Stomach (tissue), 9 donors: ENCODE results near the gene PKDCC. TPM values are rescaled to one million over a fixed set of nuclear protein-coding genes. Genes with fewer than 3 reads are reported as not detected.
"Not testable (repeated sequence)": the region's sequence is repeated elsewhere in the genome, so short reads cannot be mapped to it uniquely, and the experiment has no call there.

Experiments
- DNase-seq, 2 donors: peaks; one replicate each; pipeline versions ENCODE4 v3.0.0 to v3.0.0-alpha.2; 2013 to 2019
- H3K27ac ChIP-seq, 5 donors: fragments of 200-600 bp in 4 of 5; sonication (generic) in 4 of 5; one replicate each; pipeline ENCODE4 v1.5.1; 2013 to 2019; ENCODE audit warnings: mild to moderate bottlenecking in 1 of 5, moderate library complexity in 1 of 5
- H3K27me3 ChIP-seq, 3 donors: fragments of 200-600 bp; sonication (generic); one replicate each; pipeline ENCODE4 v1.5.1; 2017 to 2019; ENCODE audit warnings: mixed run types in 1 of 3
- H3K36me3 ChIP-seq, 4 donors: fragments of 200-600 bp; sonication (generic); 1 replicate in 3 of 4; 2 replicates in 1 of 4; pipeline ENCODE4 v1.5.1; 2016 to 2019
- H3K4me1 ChIP-seq, 4 donors: fragments of 200-600 bp; sonication (generic); one replicate each; pipeline ENCODE4 v1.5.1; 2016 to 2019
- H3K4me3 ChIP-seq, 4 donors: fragments of 200-600 bp; sonication (generic) in 3 of 4; one replicate each; pipeline ENCODE4 v1.5.1; 2016 to 2019; ENCODE audit warnings: mild to moderate bottlenecking in 1 of 4
- H3K9me3 ChIP-seq, 4 donors: fragments of 200-600 bp; sonication (generic); one replicate each; pipeline ENCODE4 v1.5.1; 2016 to 2019
- CTCF ChIP-seq, 7 experiments: fragments of 450-650 bp in 4 of 7; fragments of 200-600 bp in 3 of 7; sonication (generic) in 3 of 7; IDR thresholded peaks; one replicate each; pipeline ENCODE4 v1.5.1; 2016 to 2019; ENCODE audit warnings: antibody characterized with exemption in 7 of 7, control low read depth in 2 of 7, mild to moderate bottlenecking in 1 of 7
- EP300 ChIP-seq: sonication (generic); formaldehyde crosslinking; IDR thresholded peaks from one replicate; pipeline ENCODE4 v1.6.1; 2017; ENCODE audit warnings: antibody characterized with exemption
- POLR2A ChIP-seq, 4 donors: fragments of 450-650 bp; IDR thresholded peaks; one replicate each; pipeline ENCODE4 v1.6.1; 2016; ENCODE audit warnings: antibody characterized with exemption in 4 of 4, control low read depth in 2 of 4, mild to moderate bottlenecking in 1 of 4, moderate library complexity in 1 of 4
- POLR2AphosphoS5 ChIP-seq, 3 donors: sonication (generic); formaldehyde crosslinking; IDR thresholded peaks; one replicate each; pipeline ENCODE4 v1.6.1; 2016; ENCODE audit warnings: antibody characterized with exemption in 3 of 3
- WGBS, 5 donors: extraction: QIAGEN DNeasy Blood & Tissue Kit in 3 of 5; methylation state at CpG; one replicate each; pipeline versions ENCODE4 v1.1.5 to v1.1.7; 2013 to 2018; 5-methylcytosine and 5-hydroxymethylcytosine counted together
- intact Hi-C: fragments of 100-400 bp; cut with DNase I; formaldehyde crosslinking; loops from one replicate; pipeline ENCODE4 v1.15.1; 2023; ENCODE audit warnings: low total_unique reads
- polyA plus RNA-seq, 3 donors: library from polyadenylated mRNA; stranded (reverse); fragments of 200-250 nt; gene quantifications; one replicate each; pipeline ENCODE4 v1.2.3, GENCODE V29; 2013
- total RNA-seq, 5 donors: library from RNA; depleted of rRNA; stranded (reverse); fragments of >200 nt; gene quantifications; one replicate each; pipeline versions ENCODE4 v1.1.0 to v1.2.3, GENCODE V29; 2014 to 2016
- donor health status: healthy with polysubstance abuse.
- donor health status: Bipolar disorder and iron deficiency.
- donor health status: healthy.

PKDCC gene
- total and polyA plus RNA-seq, 8 donors, result 15.4 to 176 (median 50.9) TPM

GRCh38 chr2:42076357-42077225, 28.8 kb downstream of the PKDCC start:
- no peaks in the 10 kb centered on the region for H3K9me3 ChIP-seq
- H3K27ac ChIP-seq, result no peak overlapping the region
- TF ChIP-seq CTCF (IDR thresholded peaks at IDR 0.05) (no peak), POLR2A (IDR thresholded peaks at IDR 0.05) (no peak), POLR2AphosphoS5 (IDR thresholded peaks at IDR 0.05) (peak in 1 of 3 donors; percentile 22), EP300 (no peak)
- DNase-seq, result no peak
- 62 to 77% (median 73%) methylated on average over 10 of the region's 10 CpGs for WGBS, 5 donors
- peaks cover 9 to 17% (median 12%) of the 10 kb centered on the region in 4 donors for H3K4me1 ChIP-seq
- no peak overlapping the region for H3K4me3 ChIP-seq
- intact Hi-C loops, result no loop called here
- no peaks in the 10 kb centered on the region for H3K36me3 ChIP-seq
- H3K27me3 ChIP-seq, result no peaks in the 10 kb centered on the region

DNA sequence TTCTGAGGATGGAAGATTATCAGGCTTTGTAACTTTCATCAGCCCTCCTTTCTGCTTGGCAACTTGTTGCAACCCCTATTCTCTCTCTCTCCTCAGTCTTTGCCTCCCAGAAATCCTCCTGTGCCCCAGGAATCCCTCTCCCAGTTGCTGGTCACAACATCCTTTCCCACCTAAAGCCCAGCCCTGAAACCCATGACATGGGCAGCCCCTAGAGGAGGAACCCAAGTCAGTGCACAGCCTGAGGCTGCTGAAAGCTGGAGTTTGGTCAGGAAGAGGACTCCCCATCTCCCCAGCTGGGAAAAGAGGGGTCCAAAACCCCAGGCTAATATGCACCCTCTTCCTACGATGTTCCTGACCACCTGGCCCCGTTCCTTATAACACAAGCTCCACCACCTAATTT, 29.5 kb downstream of the PKDCC start:
- H3K9me3 ChIP-seq, result no peaks in the 10 kb centered on the region
- H3K27me3 ChIP-seq, result no peaks in the 10 kb centered on the region
- no peak for TF ChIP-seq EP300
- TF ChIP-seq POLR2A (IDR thresholded peaks at IDR 0.05), result no peak
- TF ChIP-seq CTCF (IDR thresholded peaks at IDR 0.05), result no peak
- no peak for TF ChIP-seq POLR2AphosphoS5 (IDR thresholded peaks at IDR 0.05)
- peaks cover 5 to 13% (median 8%) of the 10 kb centered on the region in 4 donors for H3K4me1 ChIP-seq
- intact Hi-C loops, result no loop called here
- H3K4me3 ChIP-seq, result no peak overlapping the region
- 90 to 97% (median 94%) methylated on average over 2 of the region's 2 CpGs for WGBS, 5 donors
- H3K36me3 ChIP-seq, result no peaks in the 10 kb centered on the region
- no peak overlapping the region for H3K27ac ChIP-seq
- DNase-seq, result no peak

DNA sequence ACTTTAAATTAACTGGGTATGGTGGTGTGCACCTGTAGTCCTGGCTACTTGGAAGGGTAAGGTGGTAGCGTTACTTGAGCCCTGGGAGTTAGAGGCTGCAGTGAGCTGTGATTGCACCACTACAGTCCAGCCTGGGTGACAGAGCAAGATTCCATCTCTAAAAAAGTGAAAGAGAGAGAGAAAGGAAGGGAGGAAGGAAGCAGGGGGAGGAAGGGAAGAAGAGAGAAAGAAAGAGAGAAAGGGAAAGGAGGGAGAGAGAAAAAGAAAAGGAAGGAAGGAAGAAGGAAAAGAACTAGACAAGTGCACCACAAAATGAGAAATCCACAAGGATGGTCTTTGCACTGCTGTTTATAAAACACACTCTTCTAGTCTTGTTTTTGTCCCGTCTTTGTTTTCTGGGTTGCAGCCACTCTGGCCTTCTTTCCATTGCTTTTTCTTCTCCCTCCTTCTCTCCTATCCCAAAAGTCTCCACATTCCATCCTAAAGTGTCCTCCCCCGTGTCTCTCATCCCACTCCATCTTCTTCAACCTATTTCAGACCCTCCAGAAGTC, 32.0 kb downstream of the PKDCC start:
- no peak for TF ChIP-seq POLR2A (IDR thresholded peaks at IDR 0.05)
- intact Hi-C loops, result no loop called here
- H3K9me3 ChIP-seq, result no peaks in the 10 kb centered on the region
- H3K36me3 ChIP-seq, result no peaks in the 10 kb centered on the region
- H3K27ac ChIP-seq, result no peak overlapping the region
- DNase-seq, result no peak
- H3K27me3 ChIP-seq, result no peaks in the 10 kb centered on the region
- WGBS, 5 donors, result 85 to 92% (median 90%) methylated on average over 3 of the region's 3 CpGs
- no peak overlapping the region for H3K4me3 ChIP-seq
- peaks cover 0 to 14% (median 8%) of the 10 kb centered on the region in 4 donors for H3K4me1 ChIP-seq

DNA sequence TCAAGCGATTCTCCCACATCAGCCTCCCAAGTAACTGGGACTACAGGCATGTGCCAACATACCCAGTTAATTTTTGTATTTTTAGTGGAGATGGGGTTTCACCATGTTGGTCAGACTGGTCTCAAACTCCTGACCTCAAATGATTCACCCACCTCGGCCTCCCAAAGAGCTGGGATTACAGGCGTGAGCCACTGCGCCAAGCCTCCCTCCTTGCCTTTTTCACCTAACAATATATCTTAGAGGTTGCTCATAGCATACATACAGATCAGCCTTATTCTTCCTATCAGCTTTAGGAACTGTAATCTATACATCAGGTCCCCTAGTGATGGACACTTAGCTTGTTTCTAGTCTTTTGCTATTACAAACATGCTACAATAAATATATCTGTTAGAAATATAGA, 33.3 kb downstream of the PKDCC start:
- H3K36me3 ChIP-seq, DNase-seq, H3K4me3 ChIP-seq, intact Hi-C loops, H3K27ac ChIP-seq, H3K9me3 ChIP-seq, H3K27me3 ChIP-seq: not testable (repeated sequence)
- WGBS, 5 donors, result 94 to 100% (median 96%) methylated on average over 4 of the region's 4 CpGs
- peaks cover 0 to 23% (median 12%) of the 10 kb centered on the region in 4 donors for H3K4me1 ChIP-seq

- Histone ChIP-seq H3K27ac (no peak overlapping the region), H3K4me3 (no peak overlapping the region), H3K27me3 (no peaks in the 10 kb centered on the region), H3K36me3 (no peaks in the 10 kb centered on the region), H3K4me1 (peaks cover 0 to 30% (median 16%) of the 10 kb centered on the region in 4 donors), H3K9me3 (no peaks in the 10 kb centered on the region)
- intact Hi-C loops, result no loop called here
- WGBS, 5 donors, result 87 to 93% (median 91%) methylated on average over 2 of the region's 2 CpGs
- TF ChIP-seq POLR2AphosphoS5 (IDR thresholded peaks at IDR 0.05) (no peak), CTCF (IDR thresholded peaks at IDR 0.05) (no peak), POLR2A (IDR thresholded peaks at IDR 0.05) (no peak), EP300 (no peak)
- no peak for DNase-seq
Observed at GRCh38 chr2:42082016-42082415, 34.2 kb downstream of the PKDCC start.
